NCI-H2196 treated with DMSO at 0.1 percent for 48 hours (cell line): Measurements from ENCODE around the gene ARHGEF39.

Source experiments
- DNase-seq: peaks from one replicate; lab custom pipeline; 2025; ENCODE audit not compliant: unreplicated experiment; lab: John Stamatoyannopoulos, UW

Gene ARHGEF39

GRCh38 chr9:35664531-35665470 is at the start of gene ARHGEF39:
TSS of gene ARHGEF39 (minus strand) at chr9:35665195. CDS start at chr9:35665169, 26 bp downstream.
- DNase-seq, result peak; percentile 81

GRCh38 chr9:35714123-35714522 is 49.1 kb upstream of the ARHGEF39 start:
- DNase-seq, result no peak

GRCh38 chr9:35713578-35713977 is 48.6 kb upstream of the ARHGEF39 start:
- no peak for DNase-seq

GRCh38 chr9:35712762-35713400 is 47.9 kb upstream of the ARHGEF39 start:
- no peak for DNase-seq

GRCh38 chr9:35711501-35712428 is 46.8 kb upstream of the ARHGEF39 start:
- no peak for DNase-seq

- DNase-seq, result no peak
These were observed 46.0 kb upstream of the ARHGEF39 start for GRCh38 chr9:35710818-35711500.

GRCh38 chr9:35708146-35708545 is 43.2 kb upstream of the ARHGEF39 start:
- no peak for DNase-seq

GRCh38 chr9:35706951-35707350 is 42.0 kb upstream of the ARHGEF39 start:
- no peak for DNase-seq

- DNase-seq, result no peak
These were observed 40.9 kb upstream of the ARHGEF39 start for GRCh38 chr9:35705836-35706430.

GRCh38 chr9:35705372-35705771 is 40.4 kb upstream of the ARHGEF39 start:
- no peak for DNase-seq

- DNase-seq, result no peak
These were observed 39.1 kb upstream of the ARHGEF39 start for GRCh38 chr9:35703906-35704672.

- no peak for DNase-seq
These were observed 37.7 kb upstream of the ARHGEF39 start for GRCh38 chr9:35702696-35703095.

GRCh38 chr9:35700942-35701341 is 35.9 kb upstream of the ARHGEF39 start:
- no peak for DNase-seq

GRCh38 chr9:35700031-35700430 is 35.0 kb upstream of the ARHGEF39 start:
- no peak for DNase-seq

- DNase-seq, result no peak
These were observed 33.2 kb upstream of the ARHGEF39 start for GRCh38 chr9:35698231-35698630.

GRCh38 chr9:35697486-35697885 is 32.5 kb upstream of the ARHGEF39 start:
- no peak for DNase-seq

GRCh38 chr9:35696520-35697215 is 31.7 kb upstream of the ARHGEF39 start:
- DNase-seq, result no peak

GRCh38 chr9:35695943-35696401 is 31.0 kb upstream of the ARHGEF39 start:
- DNase-seq, result no peak
